Right renal cortex interstitium (tissue), 3 donors: ENCODE data around the gene CPEB3. TPM values are rescaled to one million over a fixed set of nuclear protein-coding genes. Genes with fewer than 3 reads are reported as not detected.
"Not testable (repeated sequence)": the region's sequence is repeated elsewhere in the genome, so short reads cannot be mapped to it uniquely, and the experiment has no call there.

Source experiments
- DNase-seq, 3 donors: peaks; one replicate each; pipeline ENCODE4 v3.0.0-alpha.2; 2013; ENCODE audit warnings: low read depth in 3 of 3, low spot score in 2 of 3
- polyA plus RNA-seq, 3 donors: library from polyadenylated mRNA; unstranded; fragments of 120-200 nt; gene quantifications; one replicate each; pipeline ENCODE4 v1.2.1, GENCODE V29; 2013; ENCODE audit not compliant: insufficient read length in 3 of 3

Gene CPEB3
- polyA plus RNA-seq = 1 to 10 TPM; 3.0 to 3.3 (median 3.0) TPM

- DNase-seq = peak; percentile 84 to 89 (median 87)
Measured at GRCh38 chr10:92290837-92291615, at the start of gene CPEB3, which contains the start of gene MARCHF5. TSS of gene CPEB3 (minus strand) at chr10:92291078. CDS start at chr10:92240350, 50,728 bp downstream. TSS of gene MARCHF5 (plus strand) at chr10:92291167. CDS start at chr10:92291495, 328 bp downstream.

DNA sequence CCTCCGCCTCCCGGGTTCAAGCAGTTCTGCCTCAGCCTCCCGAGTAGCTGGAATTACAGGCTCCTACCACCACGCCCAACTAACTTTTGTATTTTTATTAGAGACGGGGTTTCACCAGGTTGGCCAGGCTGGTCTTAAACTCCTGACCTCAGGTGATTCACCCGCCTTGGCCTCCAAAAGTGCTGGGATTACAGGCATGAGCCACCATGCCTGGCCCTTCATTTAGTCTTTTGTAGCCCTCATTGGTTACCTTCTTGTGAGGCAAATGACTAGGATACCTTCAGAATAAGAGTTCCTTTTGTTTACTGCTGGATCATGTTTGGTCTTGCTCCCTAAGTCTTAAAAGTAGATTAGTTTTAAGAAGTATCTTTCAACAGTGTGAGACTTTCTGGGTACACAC is 39.0 kb upstream of the CPEB3 start:
- not testable (repeated sequence) for DNase-seq

GRCh38 chr10:92328993-92329392 is 38.1 kb upstream of the CPEB3 start:
- DNase-seq = no peak

DNA sequence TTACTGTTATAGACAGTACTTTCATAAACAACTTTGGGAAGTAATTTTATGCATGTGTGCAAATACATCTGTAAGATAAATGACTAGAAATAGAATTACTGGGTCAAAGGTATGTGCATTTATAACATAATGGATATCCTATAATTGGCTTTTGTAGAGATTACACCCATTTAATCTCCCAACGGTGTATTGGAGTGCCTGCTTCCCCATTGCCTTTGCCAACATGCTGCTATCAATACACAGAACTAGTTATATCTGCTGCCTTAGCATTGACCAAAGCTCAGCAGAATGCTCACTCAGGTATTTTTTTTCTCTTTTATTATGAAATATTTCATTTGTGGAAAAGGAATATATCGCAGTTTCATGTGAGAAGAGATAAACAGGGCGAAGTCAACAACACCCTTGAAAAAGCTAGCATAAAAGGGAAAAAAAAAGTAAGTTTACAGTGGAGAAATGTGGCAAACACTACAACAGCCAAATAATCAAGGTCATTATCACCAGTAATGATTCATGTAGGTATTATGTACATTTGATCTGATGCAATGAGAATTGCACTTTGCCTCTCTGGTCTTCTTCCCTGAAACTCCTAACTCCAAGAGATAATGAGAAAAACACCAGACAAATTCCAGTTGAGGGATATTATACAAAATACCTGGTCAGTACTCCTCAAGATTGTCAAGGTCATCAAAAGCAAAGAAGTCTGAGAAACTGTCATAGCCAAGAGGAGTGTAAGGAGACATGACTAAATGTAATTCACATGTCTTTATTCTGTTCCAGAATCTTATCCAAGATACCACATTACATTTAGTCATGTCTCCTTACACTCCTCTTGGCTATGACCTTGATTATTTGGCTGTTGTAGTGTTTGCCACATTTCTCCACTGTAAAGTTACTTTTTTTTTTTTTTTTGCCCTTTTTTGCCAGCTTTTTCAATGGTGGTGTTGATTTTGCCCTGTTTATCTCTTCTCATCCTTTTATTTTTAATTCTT is 36.9 kb upstream of the CPEB3 start:
- no peak for DNase-seq

DNA sequence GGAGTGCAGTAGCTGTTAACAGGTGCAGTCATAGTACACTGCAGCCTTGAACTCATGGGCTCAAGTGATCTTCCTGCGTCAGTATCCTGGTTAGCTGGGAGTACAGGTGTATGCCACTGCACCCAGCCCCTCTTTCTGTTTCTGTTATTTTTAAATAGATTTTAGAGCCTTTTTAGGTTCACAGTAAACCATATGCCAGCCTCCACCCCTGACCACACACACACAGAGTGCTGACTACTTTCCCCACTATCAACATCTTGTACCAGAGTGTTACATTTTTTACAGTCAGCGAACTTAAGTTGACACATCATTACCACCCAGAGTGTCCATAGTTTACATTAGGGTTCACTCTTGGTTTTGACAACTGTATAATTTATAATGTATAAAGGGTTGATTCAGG is 32.2 kb upstream of the CPEB3 start:
- no peak for DNase-seq

- DNase-seq = no peak
Measured at GRCh38 chr10:92316610-92317009, 25.7 kb upstream of the CPEB3 start.

GRCh38 chr10:92313750-92314149 is 22.9 kb upstream of the CPEB3 start:
- no peak for DNase-seq

- DNase-seq = no peak
Measured at GRCh38 chr10:92309272-92309671, 18.4 kb upstream of the CPEB3 start.

GRCh38 chr10:92305133-92306072 is 14.5 kb upstream of the CPEB3 start:
- no peak for DNase-seq

DNA sequence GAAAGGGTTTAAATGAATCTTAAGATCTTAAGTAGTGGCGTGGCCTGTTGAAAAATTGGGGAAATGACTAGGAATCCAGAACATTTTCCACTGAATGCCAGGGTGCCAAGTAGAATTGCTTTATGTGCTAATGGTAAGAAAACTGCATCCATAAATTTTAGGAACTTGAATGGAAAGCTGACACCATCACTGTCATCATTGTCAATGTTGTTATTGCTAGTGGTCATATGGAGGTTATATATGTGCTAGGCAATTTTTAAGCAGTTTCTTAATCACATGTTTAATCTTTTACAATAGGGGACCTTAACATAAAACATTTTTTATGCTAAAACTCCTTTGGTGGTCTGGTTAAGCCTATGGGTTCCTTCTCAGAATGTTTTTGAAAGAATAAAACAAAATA is 13.2 kb upstream of the CPEB3 start:
- DNase-seq = no peak

DNA sequence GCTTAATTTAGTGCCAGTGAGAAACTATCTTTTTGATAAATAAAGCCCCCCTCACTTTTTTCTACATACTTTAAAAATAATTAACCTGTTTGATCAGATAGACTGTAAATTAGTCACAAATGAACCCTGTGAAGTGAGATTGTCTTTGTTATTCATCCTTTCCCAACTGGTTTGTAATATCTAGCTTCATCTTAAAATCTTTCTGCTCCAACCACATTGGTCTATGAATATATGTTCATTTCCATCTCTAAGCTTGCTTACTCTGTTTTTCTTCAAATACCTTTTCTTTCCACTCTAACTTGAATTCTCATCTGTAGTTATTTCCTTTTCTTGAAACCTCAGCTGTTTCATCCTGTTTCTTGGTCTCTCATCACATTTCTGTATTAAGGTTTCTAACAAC is 12.2 kb upstream of the CPEB3 start:
- no peak for DNase-seq

DNA sequence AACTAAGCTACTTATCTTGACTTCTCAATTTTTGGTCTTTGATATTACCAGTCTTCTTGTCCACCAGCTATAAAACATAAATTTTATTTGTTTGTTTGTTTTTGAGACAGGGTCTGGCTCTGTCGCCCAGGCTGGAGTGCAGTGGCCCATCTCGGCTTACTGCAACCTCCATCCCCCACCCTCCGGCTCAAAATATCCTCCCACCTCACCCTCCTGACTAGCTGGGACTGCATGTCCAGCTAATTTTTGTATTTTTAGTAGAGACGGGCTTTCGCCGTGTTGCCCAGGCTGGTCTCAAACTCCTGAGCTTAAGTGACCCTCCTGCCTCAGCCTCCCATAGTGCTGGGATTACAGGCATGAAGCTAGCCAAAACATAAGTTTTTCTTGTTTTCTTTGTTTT is 7.6 kb upstream of the CPEB3 start:
- no peak for DNase-seq

DNA sequence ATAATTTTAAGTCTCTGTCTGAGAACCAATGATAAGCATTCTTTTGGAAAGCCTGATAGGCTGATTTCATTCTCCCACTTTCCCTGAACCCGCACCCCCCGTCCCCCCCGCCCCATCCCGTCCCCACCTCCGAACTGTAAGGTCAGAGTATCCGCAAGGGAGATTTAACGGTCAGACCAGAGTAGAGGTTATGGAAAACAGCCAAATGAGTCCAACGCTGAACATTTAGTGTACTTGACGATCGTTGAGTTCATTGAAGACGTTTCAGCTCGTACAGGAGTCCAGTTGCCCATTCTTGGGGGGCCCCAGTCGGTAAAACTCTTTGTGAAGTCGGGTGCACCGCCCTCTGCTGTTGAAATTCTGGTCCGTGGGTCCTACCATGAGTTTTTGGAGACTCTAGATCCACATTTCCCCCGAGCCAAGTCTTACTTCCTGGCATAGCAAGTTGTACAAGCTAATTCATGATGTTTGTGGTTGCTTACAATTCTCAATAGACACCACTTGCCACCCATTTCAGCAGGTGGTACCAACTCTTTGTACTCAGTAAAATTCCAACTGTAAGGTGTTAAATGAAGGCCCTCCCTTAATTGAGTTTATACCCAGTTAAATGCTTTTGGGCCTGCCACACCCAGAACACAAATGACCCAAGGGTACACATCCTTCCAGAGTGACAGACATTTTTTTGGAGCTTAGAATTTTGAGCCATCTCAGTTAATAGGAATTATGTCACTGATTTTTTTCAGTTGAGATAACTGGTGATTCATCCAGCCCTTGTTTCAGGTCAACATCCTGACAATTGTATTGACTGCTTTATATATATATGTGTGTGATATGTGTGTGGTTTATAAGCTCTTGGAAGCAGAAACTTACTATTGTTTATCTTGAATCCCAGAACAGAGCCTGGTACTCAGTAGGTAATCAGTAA is 1.3 kb upstream of the CPEB3 start:
- peak; percentile 16 to 34 (median 24) for DNase-seq

DNA sequence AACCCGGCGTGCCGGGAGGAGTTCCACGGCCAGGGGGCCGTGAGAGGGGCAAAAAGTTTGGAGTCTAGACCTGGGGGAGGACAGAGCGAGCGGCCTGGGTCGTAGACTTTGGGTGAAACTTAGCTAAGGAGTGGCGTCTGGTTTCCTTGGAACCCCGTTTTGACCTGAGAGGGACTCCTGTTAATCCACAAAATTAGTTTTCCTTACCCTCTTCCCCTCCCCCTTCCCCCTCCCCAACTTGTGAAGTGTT is 663 bp upstream of the CPEB3 start:
- peak in 1 of 3 donors; percentile 15 for DNase-seq

- peak; percentile 14 to 52 (median 50) for DNase-seq
Measured at GRCh38 chr10:92290076-92290836, 622 bp downstream of the CPEB3 start.

- DNase-seq = no peak
Measured at GRCh38 chr10:92284112-92284704, 6.7 kb downstream of the CPEB3 start.

DNA sequence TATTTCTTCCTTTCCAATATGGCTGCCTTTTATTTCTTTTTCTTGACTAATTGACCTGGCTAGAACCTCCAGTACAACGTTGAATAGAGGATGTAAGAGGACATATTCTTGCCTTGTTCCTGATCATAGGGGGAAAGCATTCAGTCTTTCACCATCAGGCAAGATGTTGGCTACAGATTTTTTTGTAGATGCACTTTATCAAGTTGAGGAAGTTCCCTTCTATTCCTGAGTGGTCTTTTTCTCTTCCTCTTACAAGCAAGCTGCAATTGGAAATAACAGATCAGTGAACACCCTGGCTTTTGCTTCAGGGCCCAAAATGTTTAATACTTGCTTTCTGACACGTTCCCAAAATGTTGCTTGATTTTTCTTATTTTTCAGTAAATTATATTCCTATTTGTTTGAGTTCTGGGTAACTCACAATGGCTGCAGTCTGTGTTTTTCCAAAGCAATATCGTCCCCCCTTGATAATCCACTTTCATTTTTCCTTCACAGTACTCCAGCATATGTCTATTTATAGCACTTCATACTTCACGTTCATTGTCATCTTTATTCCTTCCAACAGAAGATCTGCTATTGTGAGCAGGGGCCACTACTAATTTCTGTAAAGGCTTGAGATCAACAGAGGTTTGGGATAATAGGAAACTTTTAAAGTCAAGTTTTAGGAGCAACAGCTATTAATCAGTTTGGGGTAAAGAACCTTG is 11.7 kb downstream of the CPEB3 start:
- no peak for DNase-seq

DNA sequence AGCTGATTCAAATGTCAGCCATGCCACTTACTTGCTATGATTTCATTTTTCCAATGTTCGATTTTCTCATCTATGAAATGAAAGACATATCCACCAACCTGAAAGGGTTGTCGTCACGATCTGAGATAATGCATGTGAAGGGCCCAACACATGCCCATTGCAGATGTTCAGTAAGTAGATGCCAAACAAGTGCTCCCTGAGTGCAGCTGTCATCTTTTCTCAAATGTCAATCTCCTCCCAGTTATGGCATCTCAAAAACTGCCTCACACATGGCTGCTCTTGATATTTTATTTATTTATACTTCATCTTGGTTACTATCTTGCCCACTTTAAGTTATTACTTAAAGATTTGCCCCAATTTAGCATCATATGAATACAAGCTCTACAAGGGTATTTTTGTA is 16.8 kb downstream of the CPEB3 start:
- no peak for DNase-seq
